PC-9 (cell line): Measurements from ENCODE around the gene NRG3.

Source experiments
- EZH2 ChIP-seq: fragments of 200-600 bp; sonication (generic); IDR thresholded peaks from 2 replicates; pipeline ENCODE4 v1.8.0; 2017; ENCODE audit warnings: antibody characterized with exemption, low read depth
- TF ChIP-seq, protein P1 (sequence below): fragments of 200-600 bp; sonication (generic); conservative IDR thresholded peaks from 2 replicates; pipeline ENCODE4 v1.6.1; 2017; ENCODE audit warnings: mixed run types, antibody characterized with exemption, mild to moderate bottlenecking, moderate library complexity

DNA sequence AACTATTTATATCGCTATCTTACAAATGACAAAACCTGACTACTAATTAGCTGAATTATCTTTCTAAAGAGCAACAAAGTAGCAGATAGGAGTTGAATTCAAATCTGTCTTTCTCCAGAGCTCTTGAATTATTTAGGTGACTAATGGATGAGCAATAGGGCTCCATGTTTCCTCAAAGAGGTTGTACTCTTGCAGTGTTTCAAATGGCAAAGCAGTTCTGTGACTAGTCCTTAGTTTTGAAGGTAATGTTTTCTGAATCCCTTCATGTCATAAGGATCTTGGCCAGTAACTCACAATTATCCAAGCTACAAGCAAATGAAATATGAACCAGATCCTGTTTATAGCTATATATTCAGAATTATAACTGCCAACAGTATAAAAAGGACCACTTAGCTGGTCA is 999.7 kb downstream of the NRG3 start:
- TF ChIP-seq, protein P1, sequence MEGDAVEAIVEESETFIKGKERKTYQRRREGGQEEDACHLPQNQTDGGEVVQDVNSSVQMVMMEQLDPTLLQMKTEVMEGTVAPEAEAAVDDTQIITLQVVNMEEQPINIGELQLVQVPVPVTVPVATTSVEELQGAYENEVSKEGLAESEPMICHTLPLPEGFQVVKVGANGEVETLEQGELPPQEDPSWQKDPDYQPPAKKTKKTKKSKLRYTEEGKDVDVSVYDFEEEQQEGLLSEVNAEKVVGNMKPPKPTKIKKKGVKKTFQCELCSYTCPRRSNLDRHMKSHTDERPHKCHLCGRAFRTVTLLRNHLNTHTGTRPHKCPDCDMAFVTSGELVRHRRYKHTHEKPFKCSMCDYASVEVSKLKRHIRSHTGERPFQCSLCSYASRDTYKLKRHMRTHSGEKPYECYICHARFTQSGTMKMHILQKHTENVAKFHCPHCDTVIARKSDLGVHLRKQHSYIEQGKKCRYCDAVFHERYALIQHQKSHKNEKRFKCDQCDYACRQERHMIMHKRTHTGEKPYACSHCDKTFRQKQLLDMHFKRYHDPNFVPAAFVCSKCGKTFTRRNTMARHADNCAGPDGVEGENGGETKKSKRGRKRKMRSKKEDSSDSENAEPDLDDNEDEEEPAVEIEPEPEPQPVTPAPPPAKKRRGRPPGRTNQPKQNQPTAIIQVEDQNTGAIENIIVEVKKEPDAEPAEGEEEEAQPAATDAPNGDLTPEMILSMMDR: no peak
- no peak for TF ChIP-seq EZH2
